IMR-90 (cell line): ENCODE data around the gene SH3BGRL3. TPM values are rescaled to one million over a fixed set of nuclear protein-coding genes. Genes with fewer than 3 reads are reported as not detected.

Experiments
- ATAC-seq: fragments of 200-7000 bp; cut with Tn5 transposase; 2 replicates; pipeline ENCODE4 v1.9.1; 2020; ENCODE audit warnings: low read depth, mild to moderate bottlenecking, moderate library complexity
- BruUV-seq: library from RNA; stranded (reverse); fragments of 400-500 nt; replicated peaks from 2 replicates; lab custom pipeline; 2021; lab: Mats Ljungman, UMichigan
- CTCF ChIA-PET: fragments of 300-600 bp; formaldehyde crosslinking; extraction: SDS; loops from one replicate; lab custom pipeline; 2021; ENCODE audit warnings: antibody characterized with exemption; lab: Yijun Ruan, JAX
- POLR2A ChIA-PET: fragments of 300-600 bp; sonication (Branson Sonifier 250); formaldehyde crosslinking; loops from one replicate; lab custom pipeline; 2022; ENCODE audit warnings: antibody characterized with exemption; ENCODE audit not compliant: unreplicated experiment; lab: Charles Lee
- DNase-seq: peaks from one replicate; pipeline ENCODE4 v3.0.0; 2013
- H2AFZ ChIP-seq: replicated peaks from 2 replicates; pipeline ENCODE3; 2013; ENCODE audit warnings: low read length, mild to moderate bottlenecking; ENCODE audit not compliant: poor library complexity
- H2AK5ac ChIP-seq: 2 replicates; pipeline ENCODE4 v1.6.1; 2013; ENCODE audit warnings: low read depth, low read length, inconsistent platforms
- H2AK9ac ChIP-seq: replicated peaks from 2 replicates; pipeline ENCODE3; 2013; ENCODE audit warnings: mild to moderate bottlenecking, low read depth, low read length, moderate library complexity; ENCODE audit not compliant: poor library complexity
- H2BK120ac ChIP-seq: 2 replicates; pipeline ENCODE4 v1.6.1; 2013; ENCODE audit warnings: low read depth, low read length, inconsistent platforms
- H2BK15ac ChIP-seq: 3 replicates; pipeline ENCODE4 v1.6.1; 2013; ENCODE audit warnings: low read depth, low read length, inconsistent platforms
- H2BK20ac ChIP-seq: 2 replicates; pipeline ENCODE4 v1.6.1; 2013; ENCODE audit warnings: low read depth, mild to moderate bottlenecking, inconsistent platforms, low read length, moderate library complexity
- H2BK5ac ChIP-seq: 2 replicates; pipeline ENCODE4 v1.6.1; 2013; ENCODE audit warnings: mild to moderate bottlenecking, low read depth, low read length, inconsistent platforms; ENCODE audit not compliant: poor library complexity, severe bottlenecking
- H3K14ac ChIP-seq: replicated peaks from 2 replicates; pipeline ENCODE4 v1.6.1; 2013; ENCODE audit warnings: low read depth, low read length, inconsistent platforms
- H3K18ac ChIP-seq: 2 replicates; pipeline ENCODE4 v1.6.1; 2013; ENCODE audit warnings: low read depth, low read length, control low read depth
- H3K23ac ChIP-seq: 2 replicates; pipeline ENCODE4 v1.6.1; 2013; ENCODE audit warnings: low read depth, low read length, inconsistent platforms
- H3K27ac ChIP-seq: 2 replicates; pipeline ENCODE4 v1.5.1; 2013; ENCODE audit warnings: mild to moderate bottlenecking, control low read depth, low read length; ENCODE audit not compliant: insufficient read depth
- H3K27me3 ChIP-seq: 2 replicates; pipeline ENCODE4 v1.6.1; 2013; ENCODE audit warnings: low read length; ENCODE audit not compliant: control insufficient read depth, insufficient read depth
- H3K36me3 ChIP-seq: 2 replicates; pipeline ENCODE4 v1.6.1; 2013; ENCODE audit warnings: low read length, mixed read lengths; ENCODE audit not compliant: control insufficient read depth, insufficient read depth
- H3K4ac ChIP-seq: 2 replicates; pipeline ENCODE4 v1.6.1; 2013; ENCODE audit warnings: low read depth, low read length, inconsistent platforms
- H3K4me1 ChIP-seq: 2 replicates; pipeline ENCODE4 v1.6.1; 2013; ENCODE audit warnings: low read length, mixed read lengths; ENCODE audit not compliant: control insufficient read depth, insufficient read depth
- H3K4me2 ChIP-seq: 2 replicates; pipeline ENCODE4 v1.6.1; 2013; ENCODE audit warnings: low read depth, mild to moderate bottlenecking, control low read depth, low read length, moderate library complexity
- H3K4me3 ChIP-seq: 2 replicates; pipeline ENCODE4 v1.5.1; 2013; ENCODE audit warnings: low read depth, mild to moderate bottlenecking, control low read depth, low read length, moderate library complexity; ENCODE audit not compliant: insufficient read depth
- H3K56ac ChIP-seq: 2 replicates; pipeline ENCODE4 v1.6.1; 2013; ENCODE audit warnings: low read length, inconsistent platforms; ENCODE audit not compliant: insufficient read depth; ENCODE audit errors: extremely low read depth
- H3K79me1 ChIP-seq, 2 experiments: 2 replicates each; pipeline ENCODE4 v1.6.1; 2013; ENCODE audit warnings: low read length in 2 of 2, inconsistent platforms in 1 of 2, low read depth in 1 of 2
- H3K9ac ChIP-seq: 2 replicates; pipeline ENCODE4 v1.6.1; 2013; ENCODE audit warnings: low read depth, low read length, control low read depth
- H3K9me1 ChIP-seq: 2 replicates; pipeline ENCODE4 v1.6.1; 2013; ENCODE audit warnings: low read length, inconsistent platforms; ENCODE audit not compliant: insufficient read depth
- H3K9me3 ChIP-seq: 2 replicates; pipeline ENCODE4 v1.6.1; 2013; ENCODE audit warnings: low read length; ENCODE audit not compliant: control insufficient read depth, insufficient read depth
- H4K20me1 ChIP-seq: 2 replicates; pipeline ENCODE4 v1.6.1; 2013; ENCODE audit warnings: low read length, inconsistent platforms; ENCODE audit not compliant: insufficient read depth
- H4K5ac ChIP-seq: 2 replicates; pipeline ENCODE4 v1.6.1; 2013; ENCODE audit warnings: mild to moderate bottlenecking, low read depth, low read length, control low read depth
- H4K8ac ChIP-seq, 2 experiments: 2 replicates each; pipeline ENCODE4 v1.6.1; 2013; ENCODE audit warnings: low read depth in 2 of 2, low read length in 2 of 2, control low read depth in 1 of 2, inconsistent platforms in 1 of 2
- H4K91ac ChIP-seq: 2 replicates; pipeline ENCODE4 v1.6.1; 2013; ENCODE audit warnings: low read depth, low read length, inconsistent platforms; ENCODE audit not compliant: insufficient read depth
- BHLHE40 ChIP-seq: fragments of 150-350 bp; IDR thresholded peaks from 2 replicates; pipeline ENCODE4 v1.6.1; 2016; ENCODE audit warnings: mild to moderate bottlenecking, low read depth, low read length
- CEBPB ChIP-seq: IDR thresholded peaks from 2 replicates; pipeline ENCODE4 v1.6.1; 2012; ENCODE audit warnings: low read depth, low read length, improper control_type of control experiment
- CHD1 ChIP-seq: IDR thresholded peaks from 2 replicates; pipeline ENCODE4 v1.6.1; 2012; ENCODE audit warnings: low read depth, low read length, improper control_type of control experiment
- FOS ChIP-seq: fragments of 150-350 bp; IDR thresholded peaks from 2 replicates; pipeline ENCODE4 v1.6.1; 2016; ENCODE audit warnings: low read depth, low read length
- MAZ ChIP-seq: IDR thresholded peaks from 2 replicates; pipeline ENCODE4 v1.6.1; 2012; ENCODE audit warnings: low read depth, mild to moderate bottlenecking, low read length, improper control_type of control experiment, moderate library complexity, borderline replicate concordance
- MXI1 ChIP-seq: IDR thresholded peaks from 2 replicates; pipeline ENCODE4 v1.6.1; 2012; ENCODE audit warnings: low read depth, mild to moderate bottlenecking, low read length, moderate library complexity, borderline replicate concordance
- NFE2L2 ChIP-seq: fragments of 150-350 bp; IDR thresholded peaks from 2 replicates; pipeline ENCODE4 v1.6.1; 2016; ENCODE audit warnings: low read depth, mild to moderate bottlenecking, low read length
- POLR2A ChIP-seq: IDR thresholded peaks from 2 replicates; pipeline ENCODE4 v1.6.1; 2012; ENCODE audit warnings: mild to moderate bottlenecking, low read depth, low read length
- RAD21 ChIP-seq: IDR thresholded peaks from 2 replicates; pipeline ENCODE4 v1.6.1; 2012; ENCODE audit warnings: low read length, improper control_type of control experiment
- RCOR1 ChIP-seq: IDR thresholded peaks from 2 replicates; pipeline ENCODE4 v1.6.1; 2012; ENCODE audit warnings: mild to moderate bottlenecking, low read length, improper control_type of control experiment; ENCODE audit not compliant: insufficient replicate concordance
- RFX5 ChIP-seq: IDR thresholded peaks from 2 replicates; pipeline ENCODE4 v1.8.0; 2012; ENCODE audit warnings: low read depth, mild to moderate bottlenecking, low read length, moderate library complexity
- SMC3 ChIP-seq: fragments of 150-350 bp; IDR thresholded peaks from 2 replicates; pipeline ENCODE4 v1.6.1; 2016; ENCODE audit warnings: low read depth, mild to moderate bottlenecking, antibody characterized with exemption, low read length, moderate library complexity
- USF2 ChIP-seq: fragments of 150-350 bp; IDR thresholded peaks from 2 replicates; pipeline ENCODE4 v1.6.1; 2017; ENCODE audit warnings: mild to moderate bottlenecking, antibody characterized with exemption, low read length, low read depth
- WGBS, 2 experiments: methylation state at CpG; one replicate each; pipeline versions ENCODE4 v1.1.5 to v1.1.7; 2013; ENCODE audit warnings: missing lambda C conversion rate in 2 of 2; ENCODE audit not compliant: insufficient read length in 1 of 2; ENCODE audit errors: extremely low coverage in 2 of 2; 5-methylcytosine and 5-hydroxymethylcytosine counted together
- dilution Hi-C: fragments of 300-500 bp; cut with HindIII; formaldehyde crosslinking; loops from one replicate; pipeline ENCODE4 v1.14.3; 2018; ENCODE audit warnings: low sequenced_read_pairs; ENCODE audit not compliant: unreplicated experiment
- in situ Hi-C: fragments of 300-500 bp; cut with MboI; formaldehyde crosslinking; loops from 3 replicates; pipeline ENCODE4 v1.14.3; 2019; ENCODE audit warnings: low sequenced_read_pairs, inconsistent platforms, mixed read lengths
- intact Hi-C: fragments of 100-400 bp; cut with micrococcal nuclease; formaldehyde crosslinking; loops from 2 replicates; pipeline ENCODE4 v1.10.0; 2022
- polyA plus RNA-seq, 3 experiments: library from polyadenylated mRNA; depleted of rRNA; stranded (reverse); fragments of >200 nt; gene quantifications; 2 replicates each; pipeline ENCODE4 v1.2.3, GENCODE V29; 2012; ENCODE audit warnings: low replicate concordance in 1 of 3
- total RNA-seq: library from RNA; depleted of rRNA; stranded (reverse); fragments of >200 nt; gene quantifications from 2 replicates; pipeline ENCODE4 v1.2.3, GENCODE V29; 2012
- TF ChIP-seq, protein P1 (sequence below): fragments of 150-350 bp; IDR thresholded peaks from 2 replicates; pipeline ENCODE4 v1.6.1; 2016; ENCODE audit warnings: low read depth, mild to moderate bottlenecking, low read length, moderate library complexity, borderline replicate concordance

Gene SH3BGRL3
- total and polyA plus RNA-seq, 2 of the 4 experiments (the other 2 are of a cell fraction): 35.0 to 483 TPM

DNA sequence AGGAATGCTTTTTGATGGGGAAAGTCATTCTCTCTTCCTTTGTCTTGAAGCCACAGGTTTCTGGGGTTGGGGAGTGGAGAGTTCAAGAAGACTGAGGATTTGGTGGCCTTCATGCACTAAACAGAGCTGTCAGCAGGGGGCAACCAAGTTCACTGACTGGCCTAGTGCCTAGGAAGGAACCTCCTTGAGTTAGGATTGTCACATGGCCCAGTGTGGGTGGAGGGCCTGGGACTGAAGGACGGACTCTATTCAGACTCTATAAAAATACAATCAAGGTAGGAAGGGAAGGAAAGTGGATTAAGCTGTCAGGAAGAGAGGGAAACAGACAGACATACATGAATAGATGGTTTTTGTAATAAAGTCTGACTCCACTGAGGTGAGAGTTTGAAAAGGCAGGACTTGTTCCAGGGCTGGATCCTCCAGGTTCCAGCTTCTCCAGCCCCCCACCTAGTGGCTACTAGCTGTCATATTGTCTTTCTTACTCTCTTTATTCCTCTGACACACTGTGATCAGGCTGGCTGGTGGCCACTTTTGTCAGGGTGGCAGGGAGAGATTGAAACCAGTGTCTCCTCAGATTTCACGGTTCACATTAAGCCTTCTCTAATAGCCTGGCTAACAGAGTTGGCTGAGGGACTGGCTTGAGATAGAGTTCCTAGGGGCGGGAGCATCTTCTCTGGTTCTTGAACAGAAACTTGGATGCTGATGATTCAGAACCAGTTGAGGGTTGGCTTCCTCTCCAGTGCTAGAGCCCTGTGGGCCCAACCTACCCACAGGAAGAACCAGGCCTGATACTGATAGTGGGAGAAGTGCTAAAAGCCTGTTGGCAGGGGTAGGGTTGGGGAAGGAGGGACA lies 4.1 kb upstream of the SH3BGRL3 start:
- Histone ChIP-seq H2AK5ac (peak overlapping the region; percentile 83), H4K5ac (peak overlapping the region; percentile 27; the same call in 1 of the 2 replicates), H3K18ac (0 out of 2 replicates have a peak overlapping the region, but pooled peaks have one; percentile 2), H3K27me3 (no peaks in the 10 kb centered on the region), H3K36me3 (peaks cover 4% of the 10 kb centered on the region; the same call in 1 of the 2 replicates), H3K56ac (peak overlapping the region; percentile 73), H2AFZ (peak overlapping the region; percentile 84), H2BK15ac (peak overlapping the region; percentile 13; the same call in 1 of the 3 replicates), H4K8ac (peak overlapping the region; percentile 2 to 65; a peak in 2 of 4 replicates), H2BK20ac (peak overlapping the region; percentile 23; the same call in 1 of the 2 replicates), H2AK9ac (peak overlapping the region; percentile 88), H3K79me1 (peaks cover 6 to 35% of the 10 kb centered on the region in 2 experiments; a peak in 3 of 4 replicates), H3K23ac (no peak overlapping the region), H3K4ac (peak overlapping the region; percentile 38), H3K4me3 (no peak overlapping the region), H3K4me1 (peaks cover 29% of the 10 kb centered on the region), H2BK120ac (peak overlapping the region; percentile 50), H4K20me1 (peaks cover 22% of the 10 kb centered on the region), H2BK5ac (peak overlapping the region; percentile 78), H3K27ac (peak overlapping the region; percentile 56), H4K91ac (peak overlapping the region; percentile 53), H3K9me1 (peaks cover 17% of the 10 kb centered on the region), H3K9me3 (no peaks in the 10 kb centered on the region), H3K4me2 (no peak overlapping the region; the same call in 1 of the 2 replicates), H3K14ac (peak overlapping the region; percentile 58; the same call in 1 of the 2 replicates), H3K9ac (peak overlapping the region; percentile 1; the same call in 1 of the 2 replicates)
- no TSS peak for BruUV-seq
- intact Hi-C loops: loop anchor here (1.0 to 5.0 kb wide), 4 partner anchors 45 to 239 kb away; no protein-coding TSS in a partner anchor
- in situ Hi-C loops: no loop called here
- peak; percentile 95 for DNase-seq
- peak; percentile 42 for ATAC-seq
- ChIA-PET POLR2A (no interaction called here), CTCF (interaction anchor here (0.6 to 2.3 kb wide), 7 partner anchors 10 to 461 kb away, joined by 3 to 18 read pairs (median 5); no protein-coding TSS in a partner anchor)
- WGBS, 2 experiments: no CpG with 5 or more reads among the region's 3 CpGs
- dilution Hi-C loops: no loop called here
- TF ChIP-seq BHLHE40: no peak
- peak; percentile 87 for TF ChIP-seq USF2
- TF ChIP-seq, protein P1, sequence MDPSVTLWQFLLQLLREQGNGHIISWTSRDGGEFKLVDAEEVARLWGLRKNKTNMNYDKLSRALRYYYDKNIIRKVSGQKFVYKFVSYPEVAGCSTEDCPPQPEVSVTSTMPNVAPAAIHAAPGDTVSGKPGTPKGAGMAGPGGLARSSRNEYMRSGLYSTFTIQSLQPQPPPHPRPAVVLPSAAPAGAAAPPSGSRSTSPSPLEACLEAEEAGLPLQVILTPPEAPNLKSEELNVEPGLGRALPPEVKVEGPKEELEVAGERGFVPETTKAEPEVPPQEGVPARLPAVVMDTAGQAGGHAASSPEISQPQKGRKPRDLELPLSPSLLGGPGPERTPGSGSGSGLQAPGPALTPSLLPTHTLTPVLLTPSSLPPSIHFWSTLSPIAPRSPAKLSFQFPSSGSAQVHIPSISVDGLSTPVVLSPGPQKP: no peak
- TF ChIP-seq FOS: no peak
- no peak for TF ChIP-seq NFE2L2
- peak; percentile 73 for TF ChIP-seq RAD21
- peak; percentile 53; the same call in 1 of the 2 replicates for TF ChIP-seq MAZ
- no peak for TF ChIP-seq CEBPB
- TF ChIP-seq CHD1: no peak
- peak; percentile 84 for TF ChIP-seq SMC3
- no peak for TF ChIP-seq RFX5
- TF ChIP-seq MXI1: peak; percentile 50; the same call in 1 of the 2 replicates
- no peak for TF ChIP-seq RCOR1
- TF ChIP-seq POLR2A: no peak
